GM20000 (cell line): ENCODE results near the gene KRTAP8-1.

Experiments used
- DNase-seq: peaks from one replicate; pipeline ENCODE4 v3.0.0; 2012; ENCODE audit warnings: low spot score
- TF ChIP-seq, protein P1 (sequence below): IDR thresholded peaks from 2 replicates; pipeline ENCODE4 v1.5.1; 2012; ENCODE audit warnings: mild to moderate bottlenecking, control low read depth; ENCODE audit errors: extremely low read depth, missing control alignments

The KRTAP8-1 gene

GRCh38 chr21:30818837-30819610, 6.0 kb upstream of the KRTAP8-1 start:
- TF ChIP-seq, protein P1, sequence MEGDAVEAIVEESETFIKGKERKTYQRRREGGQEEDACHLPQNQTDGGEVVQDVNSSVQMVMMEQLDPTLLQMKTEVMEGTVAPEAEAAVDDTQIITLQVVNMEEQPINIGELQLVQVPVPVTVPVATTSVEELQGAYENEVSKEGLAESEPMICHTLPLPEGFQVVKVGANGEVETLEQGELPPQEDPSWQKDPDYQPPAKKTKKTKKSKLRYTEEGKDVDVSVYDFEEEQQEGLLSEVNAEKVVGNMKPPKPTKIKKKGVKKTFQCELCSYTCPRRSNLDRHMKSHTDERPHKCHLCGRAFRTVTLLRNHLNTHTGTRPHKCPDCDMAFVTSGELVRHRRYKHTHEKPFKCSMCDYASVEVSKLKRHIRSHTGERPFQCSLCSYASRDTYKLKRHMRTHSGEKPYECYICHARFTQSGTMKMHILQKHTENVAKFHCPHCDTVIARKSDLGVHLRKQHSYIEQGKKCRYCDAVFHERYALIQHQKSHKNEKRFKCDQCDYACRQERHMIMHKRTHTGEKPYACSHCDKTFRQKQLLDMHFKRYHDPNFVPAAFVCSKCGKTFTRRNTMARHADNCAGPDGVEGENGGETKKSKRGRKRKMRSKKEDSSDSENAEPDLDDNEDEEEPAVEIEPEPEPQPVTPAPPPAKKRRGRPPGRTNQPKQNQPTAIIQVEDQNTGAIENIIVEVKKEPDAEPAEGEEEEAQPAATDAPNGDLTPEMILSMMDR = no peak
- DNase-seq = no peak

DNA sequence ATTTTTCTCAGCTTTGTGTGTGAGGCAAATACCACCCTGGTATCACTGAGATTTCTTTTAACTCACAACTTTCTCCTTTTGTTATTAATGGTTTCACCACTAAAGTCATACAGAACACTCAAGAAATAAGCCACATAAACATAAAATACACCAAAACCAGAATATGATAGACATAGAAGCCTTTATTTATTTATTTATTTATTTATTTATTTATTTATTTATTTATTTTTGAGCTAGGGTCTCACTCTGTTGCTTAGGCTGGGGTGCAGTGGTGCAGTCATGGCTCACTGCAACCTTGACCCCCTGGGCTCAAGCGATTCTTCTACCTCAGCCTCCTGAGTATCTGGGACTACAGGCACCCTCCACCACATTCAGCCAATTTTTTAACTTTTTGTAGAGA, 12.5 kb downstream of the KRTAP8-1 start:
- DNase-seq = no peak
- TF ChIP-seq, protein P1 = no peak

DNA sequence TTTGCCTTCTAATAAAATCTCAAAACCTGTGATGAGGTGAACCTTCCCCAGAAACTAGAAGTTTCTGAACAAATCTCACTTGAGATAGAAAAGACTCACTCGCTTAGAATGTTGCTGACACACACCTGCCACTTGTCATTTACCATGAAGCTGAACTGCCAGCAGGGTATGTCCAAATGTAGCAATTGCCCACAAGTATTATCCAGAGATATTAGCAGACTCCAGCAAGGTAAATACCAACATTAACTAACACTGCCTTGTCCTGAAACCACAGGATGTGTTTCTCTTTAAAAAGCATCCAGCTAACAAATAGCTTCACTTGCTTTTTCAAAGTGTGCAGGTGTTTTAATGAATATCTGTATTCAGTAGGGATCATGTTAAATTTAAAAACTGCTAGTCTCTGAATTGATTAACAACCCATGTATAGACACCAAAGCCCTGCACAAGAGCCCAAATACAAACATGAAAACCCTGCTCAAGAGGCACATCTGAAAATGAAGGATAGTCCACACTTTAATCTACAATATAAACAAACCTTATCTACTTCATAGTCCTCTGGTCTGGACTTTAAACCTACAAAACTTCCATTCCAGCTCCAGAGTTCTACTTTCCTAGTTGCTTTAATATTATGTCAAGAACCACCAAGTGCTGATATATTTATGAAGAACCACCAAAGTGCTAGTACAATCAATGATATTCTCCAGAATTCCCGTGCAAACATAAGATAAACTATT, 19.3 kb downstream of the KRTAP8-1 start:
- TF ChIP-seq, protein P1 = no peak
- DNase-seq = no peak

DNA sequence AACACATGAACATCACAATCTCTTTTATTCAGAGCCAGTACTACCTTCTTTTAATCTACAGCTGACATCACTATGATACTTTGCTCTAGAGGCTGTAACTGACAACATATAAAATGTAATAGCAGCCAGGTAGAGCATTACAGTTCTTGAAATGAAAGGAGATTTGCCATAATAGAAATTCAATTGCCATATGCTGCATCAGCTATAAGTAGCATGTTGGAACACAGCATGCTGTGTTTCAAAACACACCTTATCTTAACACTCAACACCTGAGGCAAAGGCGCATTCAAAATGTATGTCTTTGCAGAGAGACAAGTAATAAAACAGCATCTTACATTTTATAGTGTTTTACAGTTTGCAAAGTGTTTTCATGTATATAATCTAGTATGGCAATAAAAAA, 33.8 kb downstream of the KRTAP8-1 start:
- DNase-seq = no peak
- TF ChIP-seq, protein P1 = no peak

GRCh38 chr21:30769724-30770431, 43.2 kb downstream of the KRTAP8-1 start:
- TF ChIP-seq, protein P1 = no peak
- DNase-seq = no peak
